HuH-7.5 (cell line): ENCODE results near the gene KDM3A.
A peak's percentile ranks its signal among the peaks of the same experiment; 100 is the strongest.

Experiments used
- DNase-seq: peaks from one replicate; pipeline ENCODE4 v3.0.0; 2011; ENCODE audit warnings: low spot score

Gene KDM3A

GRCh38 chr2:86440631-86441391 lies at the start of gene KDM3A:
TSS of gene KDM3A (plus strand) at chr2:86441371. CDS start at chr2:86442048, 677 bp downstream.
- peak; percentile 83 for DNase-seq

- no peak for DNase-seq
Measured at GRCh38 chr2:86392873-86393518, 48.2 kb upstream of the KDM3A start.

GRCh38 chr2:86393521-86394491 lies 47.4 kb upstream of the KDM3A start:
- DNase-seq: no peak

GRCh38 chr2:86396291-86396785 lies 44.8 kb upstream of the KDM3A start:
- DNase-seq: peak; percentile 17

GRCh38 chr2:86397986-86398385 lies 43.2 kb upstream of the KDM3A start:
- DNase-seq: no peak

- no peak for DNase-seq
Measured at GRCh38 chr2:86398500-86399474, 42.4 kb upstream of the KDM3A start.

- no peak for DNase-seq
Measured at GRCh38 chr2:86400321-86400720, 40.9 kb upstream of the KDM3A start.

GRCh38 chr2:86410581-86410980 lies 30.6 kb upstream of the KDM3A start:
- DNase-seq: no peak

- DNase-seq: no peak
Measured at GRCh38 chr2:86411396-86411795, 29.8 kb upstream of the KDM3A start.

- DNase-seq: no peak
Measured at GRCh38 chr2:86412007-86412406, 29.2 kb upstream of the KDM3A start.

- no peak for DNase-seq
Measured at GRCh38 chr2:86413296-86414094, 27.7 kb upstream of the KDM3A start.

GRCh38 chr2:86414996-86415395 lies 26.2 kb upstream of the KDM3A start:
- DNase-seq: no peak

- no peak for DNase-seq
Measured at GRCh38 chr2:86416146-86416545, 25.0 kb upstream of the KDM3A start.

- no peak for DNase-seq
Measured at GRCh38 chr2:86417961-86418360, 23.2 kb upstream of the KDM3A start.

- DNase-seq: no peak
Measured at GRCh38 chr2:86420913-86421312, 20.3 kb upstream of the KDM3A start.

GRCh38 chr2:86426271-86426670 lies 14.9 kb upstream of the KDM3A start:
- no peak for DNase-seq

GRCh38 chr2:86429335-86429734 lies 11.8 kb upstream of the KDM3A start:
- DNase-seq: no peak

GRCh38 chr2:86430368-86430767 lies 10.8 kb upstream of the KDM3A start:
- no peak for DNase-seq

- no peak for DNase-seq
Measured at GRCh38 chr2:86433137-86433536, 8.0 kb upstream of the KDM3A start.

GRCh38 chr2:86434290-86434689 lies 6.9 kb upstream of the KDM3A start:
- DNase-seq: no peak
